Measurements from ENCODE around the gene UTP4.

The UTP4 gene

DNA sequence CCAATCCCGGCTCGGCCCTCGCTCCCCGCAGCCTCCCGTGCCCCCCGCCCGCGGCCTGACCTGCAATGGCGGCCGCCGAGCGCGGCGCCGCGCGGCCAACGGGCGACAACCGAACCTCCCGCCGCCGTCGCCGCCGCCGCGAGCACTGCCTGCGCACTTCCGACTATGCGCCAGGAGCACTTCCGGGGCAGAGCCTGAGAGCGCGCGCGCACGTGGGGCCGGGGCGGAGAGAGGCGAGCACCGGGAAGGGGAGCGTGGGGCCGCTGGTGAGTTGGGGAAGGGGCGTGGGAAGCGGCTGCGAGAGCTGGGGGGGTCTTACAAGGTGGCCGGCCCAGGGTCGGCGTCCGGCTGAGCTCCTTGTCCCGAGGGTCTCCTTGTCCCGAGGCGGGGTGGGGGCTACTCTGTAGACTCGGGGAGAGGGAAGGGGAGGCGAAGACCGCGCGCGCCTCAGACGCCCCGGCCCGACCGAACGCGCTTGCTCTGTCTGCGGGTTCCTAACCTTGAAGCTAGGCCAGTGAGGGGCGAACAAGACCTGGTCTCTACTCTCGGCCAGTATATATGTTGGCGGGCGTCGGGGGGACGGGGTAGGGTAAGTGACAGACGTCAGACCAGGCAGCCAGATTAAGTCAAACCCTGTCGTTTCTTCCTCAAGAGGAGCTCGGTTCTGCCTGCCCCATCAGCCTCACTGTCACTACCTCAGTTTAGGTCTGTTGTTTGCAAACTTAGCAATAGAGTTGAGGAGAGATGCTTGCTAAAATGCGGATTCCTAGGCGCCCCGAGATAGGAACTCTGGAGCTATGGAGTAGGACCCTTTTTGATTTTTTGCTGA is at the start of gene UTP4, which contains the start of gene CHTF8:
Gene UTP4 (plus strand): TSS at position 226 of the 829 bp plus-strand sequence. CDS start 811 bp downstream, outside the sequence.
Gene CHTF8 (minus strand): TSS at position 165 of the 829 bp plus-strand sequence. CDS start 11,130 bp downstream, outside the sequence.
- peak; percentile 89 for DNase-seq

DNA sequence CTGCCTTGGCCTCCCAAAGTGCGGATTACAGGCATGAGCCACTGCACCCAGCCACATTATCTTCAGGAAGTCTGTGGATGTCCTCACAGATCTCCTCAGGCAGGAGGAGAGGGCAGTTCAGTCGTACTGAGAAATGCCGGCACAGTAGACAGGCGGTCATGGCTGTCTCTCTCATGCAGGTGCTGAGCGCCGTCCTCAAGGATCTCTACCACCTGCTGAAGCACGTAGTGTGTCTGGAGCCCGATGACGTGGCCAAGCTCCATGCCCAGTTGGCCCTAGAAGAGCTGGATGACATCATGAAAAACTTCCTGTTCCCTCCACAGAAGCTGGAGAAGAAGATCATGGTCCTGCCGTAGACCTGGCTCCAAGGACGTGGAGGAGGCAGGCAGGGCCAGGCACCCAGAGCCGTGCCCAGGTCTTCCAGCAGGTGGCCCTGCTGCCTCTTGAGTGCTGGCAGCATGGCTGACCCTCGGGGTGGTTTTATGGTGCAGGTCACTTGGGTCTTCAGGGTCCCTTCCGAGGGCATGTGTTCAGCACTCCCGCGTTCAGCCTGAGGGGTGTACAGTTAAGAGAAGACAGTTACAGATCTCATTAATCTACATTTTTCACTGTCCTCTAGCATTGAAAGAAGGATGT is 49.0 kb upstream of the UTP4 start:
- DNase-seq = no peak

DNA sequence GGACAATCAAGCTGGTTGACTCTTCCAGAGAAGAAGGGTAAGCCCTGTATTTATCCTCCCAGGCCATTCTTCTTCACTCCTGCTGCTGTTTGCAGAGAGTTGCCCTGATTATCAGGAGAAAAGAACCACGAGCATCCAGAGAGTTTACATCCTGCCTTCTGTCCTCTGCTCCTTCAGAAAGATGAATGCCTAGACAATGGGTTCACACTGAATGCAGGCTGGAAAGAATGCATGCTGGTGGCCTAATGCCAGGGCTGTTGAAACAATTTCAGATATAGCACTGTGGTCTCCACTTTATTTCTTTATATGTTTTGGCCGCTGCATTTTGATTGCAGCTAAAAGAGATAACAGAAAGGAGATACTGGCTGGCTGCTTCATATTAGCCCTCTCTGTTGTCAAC is 48.2 kb upstream of the UTP4 start:
- DNase-seq = no peak

DNA sequence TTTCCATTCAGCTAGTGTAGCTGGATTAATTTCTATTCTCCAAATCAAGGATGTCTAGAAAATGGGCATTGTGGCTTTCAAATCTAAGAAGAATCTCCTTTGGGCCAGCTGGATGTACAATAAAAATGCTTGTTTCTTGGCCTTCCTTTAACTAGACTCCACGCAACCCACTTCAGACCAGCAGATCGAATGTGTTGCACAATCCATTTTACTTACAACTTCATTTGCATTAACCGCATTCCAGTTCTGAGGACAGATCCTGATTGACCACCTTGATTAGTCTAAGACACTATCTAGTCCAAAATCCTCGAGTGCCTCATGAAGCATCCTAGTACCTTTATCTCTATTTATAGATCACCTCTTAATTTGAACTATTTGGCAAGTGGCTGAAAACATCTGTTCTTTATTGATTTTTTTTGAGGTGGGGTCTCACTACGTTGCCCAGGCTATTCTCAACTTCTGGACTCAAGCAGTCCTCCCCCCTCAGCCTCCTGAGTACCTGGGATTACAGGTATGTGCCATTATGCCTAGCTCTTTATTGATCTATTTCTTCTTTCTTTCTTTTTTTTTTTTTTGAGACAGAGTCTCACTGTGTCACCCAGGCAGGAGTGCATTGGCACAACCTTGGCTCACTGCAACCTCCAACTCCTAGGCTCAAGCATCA is 47.3 kb upstream of the UTP4 start:
- no peak for DNase-seq

DNA sequence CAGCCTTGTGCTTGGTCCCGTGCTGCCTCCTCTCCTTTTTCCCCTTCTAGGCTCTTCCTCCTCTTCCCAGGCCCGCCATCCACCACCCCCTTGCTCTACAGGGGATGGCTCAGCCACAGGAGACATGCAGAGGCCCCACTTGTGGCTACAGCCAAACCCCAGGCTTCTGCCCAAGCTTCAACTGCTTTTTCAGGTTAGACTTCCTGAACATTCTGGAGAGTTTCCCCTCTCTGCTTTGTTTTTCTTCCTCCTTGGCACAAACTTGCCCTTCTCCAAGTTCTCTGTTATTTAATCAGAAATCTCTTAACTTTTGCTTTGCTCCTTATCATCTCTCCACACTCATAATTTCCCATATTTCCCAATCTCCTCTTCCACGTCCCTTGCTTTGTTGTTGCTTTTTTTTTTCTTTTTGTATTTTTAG is 45.3 kb upstream of the UTP4 start:
- no peak for DNase-seq

DNA sequence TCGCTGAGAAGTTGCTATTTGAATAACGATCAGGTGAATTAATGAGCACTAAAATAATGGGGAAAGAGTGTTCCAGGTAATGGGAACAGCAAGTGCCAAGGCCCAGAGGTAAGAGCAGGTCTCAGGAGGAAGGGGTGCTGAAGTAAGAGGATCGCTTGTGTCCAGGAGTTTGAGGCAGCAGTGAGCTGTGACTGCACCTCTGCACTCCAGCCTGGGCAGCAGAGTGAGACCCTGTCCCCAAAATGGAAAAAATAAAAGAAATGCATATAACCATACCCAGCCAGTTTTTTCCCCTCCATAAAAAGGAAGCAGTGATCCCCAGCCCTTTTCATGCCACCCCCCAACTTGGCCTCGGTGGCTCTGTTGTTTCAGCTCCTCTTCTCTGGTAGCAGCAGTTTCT is 43.8 kb upstream of the UTP4 start:
- no peak for DNase-seq

DNA sequence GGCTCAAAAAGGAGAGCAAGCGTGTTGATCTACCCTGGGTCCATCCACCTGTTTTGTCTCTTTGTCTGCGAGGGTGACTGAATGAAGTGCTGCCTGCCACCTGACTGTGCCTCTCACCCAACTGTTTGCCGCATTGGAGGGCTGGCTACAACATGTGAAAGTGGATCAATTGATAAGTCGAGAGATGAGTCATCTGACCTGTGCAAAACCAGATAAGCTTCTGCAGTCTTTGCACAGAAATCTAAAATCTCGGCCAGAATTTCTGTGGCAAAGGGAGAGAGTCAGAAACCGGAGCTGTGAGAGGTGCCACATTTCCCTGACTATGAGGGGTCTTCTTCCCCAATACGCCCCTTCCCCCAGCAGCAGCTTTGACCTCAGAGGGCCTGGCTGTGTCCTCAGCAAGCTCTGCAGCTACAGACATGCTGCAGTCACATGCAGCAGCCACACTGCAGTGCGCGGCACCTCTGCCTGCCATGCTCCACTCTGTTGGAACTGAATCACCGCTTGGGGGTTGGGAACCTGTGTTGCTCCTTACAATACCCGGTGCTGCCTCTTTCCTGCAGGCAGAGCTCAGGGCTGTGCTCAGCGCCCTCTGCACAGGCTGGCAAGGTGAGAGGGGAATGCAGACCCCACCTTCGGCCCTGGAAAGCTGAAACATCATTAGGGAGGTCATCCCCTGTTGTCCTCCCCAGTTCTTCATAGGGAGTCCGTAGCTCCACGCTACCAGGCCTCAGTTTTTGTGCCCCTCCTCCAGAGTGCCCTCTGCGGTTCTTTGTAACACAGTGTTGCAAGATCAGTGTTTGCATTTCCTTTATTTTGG is 43.1 kb upstream of the UTP4 start:
- peak; percentile 81 for DNase-seq

DNA sequence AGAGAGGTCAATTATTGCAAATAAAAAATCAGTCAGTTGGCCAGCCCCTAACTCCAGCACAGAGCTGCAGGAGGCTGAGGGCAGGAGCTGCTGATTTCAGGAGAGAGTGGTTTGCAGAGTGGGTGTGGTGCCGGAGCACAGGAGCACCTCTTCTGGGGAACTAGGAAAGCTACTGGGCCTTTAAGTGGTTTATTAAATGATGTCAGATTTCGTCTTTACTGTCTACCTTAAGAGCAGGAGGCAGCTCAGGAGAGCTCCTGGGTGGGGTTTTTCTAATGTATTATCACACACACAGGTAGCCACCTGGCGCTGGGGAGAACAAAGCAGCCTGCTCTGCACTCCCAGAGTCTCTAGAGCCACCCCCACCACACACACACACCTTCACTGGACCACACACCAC is 38.5 kb upstream of the UTP4 start:
- no peak for DNase-seq

DNA sequence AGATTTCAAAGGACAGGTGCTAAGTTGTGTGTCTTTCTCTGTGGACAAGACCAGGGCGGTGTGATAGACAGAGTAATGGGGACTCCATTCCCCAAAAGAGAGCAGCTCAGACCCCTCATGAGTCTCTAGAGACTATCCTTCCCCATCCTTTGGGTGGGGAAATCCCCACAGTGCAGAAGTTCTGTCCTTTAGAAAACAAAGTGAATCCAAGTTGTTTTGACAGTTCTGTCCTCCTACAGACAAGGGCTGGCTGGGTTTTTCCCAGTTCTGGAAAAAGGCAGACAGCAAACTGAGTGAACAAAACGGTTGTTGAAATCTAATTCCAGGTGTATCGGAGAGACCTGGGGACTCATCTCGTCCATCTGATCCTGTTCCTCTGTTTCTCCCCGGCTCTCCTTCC is 37.9 kb upstream of the UTP4 start:
- no peak for DNase-seq

DNA sequence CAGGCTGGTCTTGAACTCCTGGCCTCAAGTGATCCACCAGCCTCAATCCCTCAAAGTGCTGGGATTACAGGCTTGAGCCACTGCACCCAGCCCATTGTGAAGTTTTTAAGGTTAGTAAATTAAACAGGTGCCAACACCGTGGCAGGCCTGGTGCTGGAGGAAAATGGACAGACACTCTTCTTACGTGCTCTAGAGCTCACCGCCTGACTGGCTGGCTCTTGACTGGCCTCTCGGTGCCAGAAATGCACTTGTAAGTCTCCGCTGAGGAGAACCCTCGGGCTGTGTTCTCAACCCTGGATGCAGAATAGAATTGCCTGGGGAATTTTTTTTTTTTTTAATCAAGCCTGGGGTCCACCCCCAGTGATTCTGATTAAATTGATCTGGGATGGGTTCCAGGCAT is 37.3 kb upstream of the UTP4 start:
- DNase-seq = no peak

DNA sequence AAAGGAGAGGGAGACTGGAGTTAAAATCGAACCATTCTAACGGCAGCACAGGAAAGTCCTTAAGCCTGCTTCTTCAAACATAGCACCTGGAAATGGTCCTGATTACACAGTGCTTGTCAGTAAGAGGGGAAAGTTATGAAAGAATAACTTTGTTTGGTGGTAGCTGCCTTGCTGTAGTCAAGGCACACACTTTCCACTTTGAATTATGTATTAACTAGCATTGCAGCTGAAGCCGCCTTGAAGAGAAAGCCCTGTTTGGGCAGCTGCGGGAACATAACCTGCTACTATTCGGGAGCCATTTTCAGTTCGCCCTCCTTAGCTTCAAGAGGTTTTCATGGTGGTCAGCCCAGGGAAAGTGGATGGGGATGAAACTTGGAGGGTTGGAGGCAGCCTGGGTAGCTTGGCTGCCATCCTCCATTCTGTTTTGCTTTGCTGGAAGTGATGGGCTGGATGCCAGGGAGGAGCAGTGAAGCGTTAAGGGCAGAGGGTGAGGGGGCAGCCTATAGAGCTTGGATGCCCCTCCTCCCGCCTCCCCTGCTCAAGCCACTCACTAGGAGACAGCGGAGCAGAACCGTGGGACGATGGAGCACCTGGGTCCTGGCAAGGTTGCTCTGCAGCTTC is 32.3 kb upstream of the UTP4 start:
- DNase-seq = no peak

DNA sequence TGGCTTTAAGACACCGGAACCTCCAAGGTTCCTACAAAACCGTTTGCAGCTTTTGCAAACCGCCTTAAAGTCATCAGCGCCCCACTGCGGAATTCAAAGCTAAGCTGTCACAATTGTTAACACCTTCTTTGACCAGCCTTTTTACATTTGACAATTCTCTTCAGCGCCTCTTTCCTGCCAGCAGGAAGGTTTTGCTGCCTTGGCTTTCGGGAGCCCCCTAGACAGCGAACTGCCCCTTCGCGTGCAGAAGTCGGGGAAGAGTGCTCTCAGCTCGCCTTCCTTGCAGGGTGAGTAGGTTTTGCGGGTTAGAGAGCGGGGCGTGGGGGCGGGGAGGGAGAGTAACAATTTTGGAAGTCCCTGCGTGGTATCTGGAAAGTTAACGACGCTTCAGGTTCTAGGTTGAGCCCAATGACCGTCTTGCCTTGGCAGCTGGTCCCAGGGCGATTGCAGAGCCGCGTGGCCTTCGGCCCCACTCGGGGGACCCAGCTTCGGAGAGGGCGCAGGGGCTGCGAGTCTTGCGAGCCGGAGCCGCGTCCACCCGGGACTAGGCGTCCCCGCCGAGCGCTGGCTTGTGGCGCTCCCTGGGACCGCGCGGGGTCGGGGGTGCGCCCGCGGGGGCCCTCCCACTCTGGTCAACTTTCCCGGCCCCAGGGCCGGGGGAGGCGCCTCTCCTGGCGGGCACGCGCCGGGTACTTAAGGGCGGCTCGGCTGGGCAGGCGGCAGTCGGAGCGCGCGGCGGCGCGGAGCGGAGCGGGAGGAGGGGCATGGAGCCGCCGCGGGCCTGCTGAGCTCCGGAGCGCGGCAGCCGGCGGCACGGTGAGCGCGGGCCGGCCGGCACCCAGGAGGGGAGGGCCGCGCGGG is 26.7 kb upstream of the UTP4 start, which contains the start of gene HAS3:
Gene HAS3 (plus strand): TSS at position 153 of the 861 bp plus-strand sequence. CDS start 3,743 bp downstream, outside the sequence.
- DNase-seq = peak; percentile 43

DNA sequence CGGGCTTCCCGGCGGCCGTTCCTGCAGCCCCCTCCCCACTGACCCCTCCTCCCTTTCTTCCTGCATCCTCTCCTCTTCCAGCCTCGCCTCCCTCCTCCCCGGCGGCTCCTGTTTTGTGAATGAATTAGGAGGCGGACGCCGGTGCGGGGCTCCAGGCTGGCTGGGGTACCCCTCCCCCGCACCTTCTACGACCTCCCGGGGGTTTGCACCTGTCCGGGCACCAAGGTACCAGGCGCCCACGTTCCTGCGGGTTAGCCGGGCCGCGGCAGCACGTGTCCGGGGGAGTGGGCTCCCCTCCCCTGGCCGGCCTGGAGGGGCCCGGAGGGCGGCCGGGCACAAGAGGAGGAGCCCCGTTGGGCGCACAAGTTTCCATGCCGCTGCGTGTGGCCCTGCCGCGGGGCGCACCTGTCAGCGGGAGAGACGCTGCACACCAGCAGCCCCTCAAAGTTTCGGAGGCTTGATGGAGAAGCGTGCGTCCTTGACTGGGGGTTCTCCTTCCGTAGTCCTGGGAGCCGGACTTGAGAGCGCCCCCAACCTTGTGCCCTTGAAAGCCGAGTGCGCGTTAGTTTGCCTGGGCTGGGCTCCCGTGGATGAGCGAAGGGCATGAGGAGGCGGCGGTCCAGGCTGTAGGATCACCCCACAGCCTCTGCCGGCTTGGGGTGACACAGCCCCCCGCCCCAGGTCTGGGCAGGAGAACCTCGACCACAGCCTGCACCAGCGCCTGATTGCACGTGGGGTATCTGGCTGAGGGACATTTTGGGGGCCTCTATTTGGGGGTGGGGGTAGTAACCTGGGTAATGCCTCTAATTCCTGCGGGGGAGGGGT is 25.7 kb upstream of the UTP4 start:
- no peak for DNase-seq

DNA sequence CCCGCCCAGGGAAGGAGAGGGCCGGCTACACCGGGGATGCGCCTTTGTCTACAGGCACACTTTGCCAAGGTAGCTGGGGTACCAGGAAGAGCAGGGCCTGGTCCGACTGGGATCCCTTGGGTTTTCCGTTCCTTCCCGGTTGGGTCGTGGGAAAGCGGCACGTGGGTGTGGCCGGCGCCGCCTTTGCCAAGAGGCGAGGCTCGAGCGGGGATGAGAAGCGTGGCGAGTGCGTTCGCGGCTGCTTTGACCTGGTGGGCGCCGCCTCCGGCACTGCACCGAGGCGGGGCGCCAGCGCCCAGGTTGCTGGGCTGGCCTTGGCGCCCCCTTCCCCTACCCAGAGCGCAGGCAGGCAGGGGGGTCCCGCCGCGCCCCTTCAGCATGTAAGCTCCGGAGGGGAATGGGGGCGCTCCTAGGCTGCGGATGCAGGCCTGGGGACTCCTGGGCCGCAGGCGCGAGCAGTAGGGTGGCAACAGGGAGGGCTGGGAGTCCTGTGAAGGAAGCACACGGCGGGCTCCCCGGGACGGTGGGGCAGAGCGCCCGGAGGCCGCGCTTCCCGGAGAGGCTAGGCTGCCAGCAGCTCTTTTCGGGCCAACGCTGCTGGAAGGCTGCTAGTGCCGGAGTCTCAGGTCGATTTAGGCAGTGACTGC is 25.0 kb upstream of the UTP4 start:
- no peak for DNase-seq

DNA sequence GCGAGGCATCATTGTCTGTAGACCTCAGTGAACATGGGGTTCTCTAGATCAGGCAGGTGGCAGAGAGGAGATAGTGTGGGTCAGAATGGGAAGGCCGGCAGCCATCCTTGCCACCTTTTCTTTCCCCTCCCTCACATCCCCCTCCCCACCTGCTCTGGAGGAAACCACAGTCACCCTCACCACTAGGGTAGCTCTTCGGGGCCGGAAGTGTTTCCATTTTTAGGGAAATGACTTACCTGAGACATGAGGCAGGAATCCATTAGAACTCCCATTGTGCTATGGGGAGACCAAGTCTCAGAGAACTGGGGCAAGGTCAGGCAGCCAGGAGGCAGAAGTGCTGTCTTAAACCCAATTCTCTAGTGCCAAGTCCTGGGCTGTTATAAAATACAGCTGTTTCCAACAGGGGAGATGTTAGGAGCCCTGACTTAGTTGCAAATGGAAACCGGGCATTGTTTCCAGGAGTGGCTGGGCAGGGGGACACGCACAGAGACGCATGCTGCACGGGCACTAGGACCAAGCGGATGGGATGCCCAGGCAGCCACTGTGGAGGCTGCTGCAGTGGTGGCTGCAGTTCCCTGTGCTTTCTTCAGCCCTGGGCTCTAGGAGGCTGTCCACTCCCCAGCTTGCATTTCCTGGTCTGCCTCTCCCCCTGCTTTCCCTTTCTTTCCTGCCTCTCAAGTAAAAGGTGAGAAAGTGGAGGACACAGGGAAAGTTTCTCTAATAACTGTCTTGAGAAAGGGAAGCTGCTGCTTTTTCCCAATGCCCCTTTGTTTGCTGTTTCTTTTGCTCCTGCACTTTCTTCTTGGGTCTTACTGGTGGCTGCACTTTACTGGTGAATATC is 24.2 kb upstream of the UTP4 start:
- no peak for DNase-seq

DNA sequence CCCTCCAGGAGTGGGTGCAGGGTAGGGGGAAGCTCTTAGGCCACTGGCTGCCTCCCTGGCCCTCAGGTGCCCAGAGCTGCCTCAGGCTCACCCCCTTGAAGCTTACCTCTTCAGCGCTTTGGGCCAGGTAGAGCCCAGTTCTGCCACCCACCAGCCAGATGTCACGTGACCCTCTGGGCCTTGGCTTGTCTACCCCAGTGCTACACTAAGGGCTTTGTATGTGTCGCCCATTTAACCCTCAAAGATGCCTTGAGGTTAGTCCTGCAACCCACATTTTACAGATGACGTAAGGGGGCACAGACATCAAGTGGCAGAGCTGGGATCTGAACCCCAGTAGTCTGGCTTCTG is 23.6 kb upstream of the UTP4 start:
- DNase-seq = no peak

DNA sequence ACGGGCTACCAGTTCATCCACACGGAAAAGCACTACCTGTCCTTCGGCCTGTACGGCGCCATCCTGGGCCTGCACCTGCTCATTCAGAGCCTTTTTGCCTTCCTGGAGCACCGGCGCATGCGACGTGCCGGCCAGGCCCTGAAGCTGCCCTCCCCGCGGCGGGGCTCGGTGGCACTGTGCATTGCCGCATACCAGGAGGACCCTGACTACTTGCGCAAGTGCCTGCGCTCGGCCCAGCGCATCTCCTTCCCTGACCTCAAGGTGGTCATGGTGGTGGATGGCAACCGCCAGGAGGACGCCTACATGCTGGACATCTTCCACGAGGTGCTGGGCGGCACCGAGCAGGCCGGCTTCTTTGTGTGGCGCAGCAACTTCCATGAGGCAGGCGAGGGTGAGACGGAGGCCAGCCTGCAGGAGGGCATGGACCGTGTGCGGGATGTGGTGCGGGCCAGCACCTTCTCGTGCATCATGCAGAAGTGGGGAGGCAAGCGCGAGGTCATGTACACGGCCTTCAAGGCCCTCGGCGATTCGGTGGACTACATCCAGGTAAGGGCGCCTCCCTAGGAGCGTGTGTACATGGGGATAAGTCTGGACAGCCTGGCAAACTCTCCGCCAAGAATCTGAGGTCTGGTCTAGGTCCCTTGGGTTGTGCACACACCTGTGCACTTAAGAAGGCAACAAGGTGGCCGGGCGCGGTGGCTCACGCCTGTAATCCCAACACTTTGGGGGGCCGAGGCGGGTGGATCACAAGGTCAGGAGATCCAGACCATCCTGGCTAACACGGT is 22.8 kb upstream of the UTP4 start:
- DNase-seq = no peak

DNA sequence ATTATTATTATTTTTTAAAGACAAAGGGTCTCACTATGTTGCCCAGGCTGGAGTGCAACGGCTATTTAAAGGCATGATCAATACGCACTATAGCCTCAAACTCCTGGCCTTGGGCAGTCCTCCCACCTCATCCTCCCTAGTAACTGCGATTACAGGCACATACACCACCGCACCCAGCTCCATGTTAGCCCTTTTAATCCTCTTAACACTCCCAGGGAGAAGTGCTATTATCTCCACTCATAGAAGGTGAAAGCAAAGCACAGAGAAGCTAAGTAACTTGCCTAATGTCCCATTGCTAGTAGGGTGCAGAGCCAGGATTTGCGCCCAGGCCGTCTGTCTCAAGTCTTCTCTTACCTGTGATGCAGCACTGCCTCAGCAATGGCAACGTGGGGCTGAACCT is 22.0 kb upstream of the UTP4 start:
- no peak for DNase-seq

Data from activated CD4-positive, alpha-beta T cell treated with anti-CD3 and anti-CD28 coated beads, Interleukin-2, amount 50 U/mL, for 16 hours (primary cell).